HG03439 (cell line): ENCODE results near the gene POLR2J2.
"Not testable (repeated sequence)": the region's sequence is repeated elsewhere in the genome, so short reads cannot be mapped to it uniquely, and the experiment has no call there.

Source experiments
- ATAC-seq: cut with Tn5 transposase; IDR thresholded peaks from one replicate; pipeline ENCODE4 v1.9.1; 2021; ENCODE audit warnings: mild to moderate bottlenecking, moderate library complexity; ENCODE audit not compliant: unreplicated experiment

POLR2J2 gene

GRCh38 chr7:102673447-102674067 lies 2.1 kb upstream of the POLR2J2 start:
- ATAC-seq, result not testable (repeated sequence)

- not testable (repeated sequence) for ATAC-seq
Observed at GRCh38 chr7:102671956-102672307, 469 bp upstream of the POLR2J2 start.

GRCh38 chr7:102667523-102667922 lies 3.9 kb downstream of the POLR2J2 start:
- not testable (repeated sequence) for ATAC-seq

- not testable (repeated sequence) for ATAC-seq
Observed at GRCh38 chr7:102666850-102667249, 4.6 kb downstream of the POLR2J2 start.

GRCh38 chr7:102664765-102665164 lies 6.7 kb downstream of the POLR2J2 start:
- not testable (repeated sequence) for ATAC-seq

GRCh38 chr7:102649924-102650323 lies 21.5 kb downstream of the POLR2J2 start, which contains the start of gene SPDYE2B:
SPDYE2B (plus strand) TSS chr7:102650319; CDS start chr7:102652349, 2,030 bp downstream.
- not testable (repeated sequence) for ATAC-seq

- not testable (repeated sequence) for ATAC-seq
Observed at GRCh38 chr7:102647813-102648212, 23.6 kb downstream of the POLR2J2 start.

GRCh38 chr7:102643404-102643803 lies 28.1 kb downstream of the POLR2J2 start:
- ATAC-seq, result not testable (repeated sequence)

GRCh38 chr7:102642691-102643090 lies 28.8 kb downstream of the POLR2J2 start, which contains the start of gene UPK3BL1:
UPK3BL1 (minus strand) TSS chr7:102642791; CDS start chr7:102642741, 50 bp downstream.
- not testable (repeated sequence) for ATAC-seq

GRCh38 chr7:102638848-102639247 lies 32.6 kb downstream of the POLR2J2 start:
- not testable (repeated sequence) for ATAC-seq

- not testable (repeated sequence) for ATAC-seq
Observed at GRCh38 chr7:102636956-102637355, 34.5 kb downstream of the POLR2J2 start.

GRCh38 chr7:102635354-102635753 lies 36.1 kb downstream of the POLR2J2 start:
- ATAC-seq, result not testable (repeated sequence)

- not testable (repeated sequence) for ATAC-seq
Observed at GRCh38 chr7:102634299-102634698, 37.2 kb downstream of the POLR2J2 start.

- not testable (repeated sequence) for ATAC-seq
Observed at GRCh38 chr7:102630622-102631021, 40.8 kb downstream of the POLR2J2 start.

- ATAC-seq, result not testable (repeated sequence)
Observed at GRCh38 chr7:102627271-102627904, 44.1 kb downstream of the POLR2J2 start.

- ATAC-seq, result not testable (repeated sequence)
Observed at GRCh38 chr7:102618122-102618521, 53.3 kb downstream of the POLR2J2 start.

- peak; percentile 54 for ATAC-seq
Observed at GRCh38 chr7:102616507-102617125, 54.8 kb downstream of the POLR2J2 start, which contains the start of gene RASA4. RASA4 (minus strand) TSS chr7:102616756; CDS start chr7:102616689, 67 bp downstream.
